HG02870 (cell line): Measurements from ENCODE around the gene ZSCAN18.

Source experiments
- ATAC-seq: cut with Tn5 transposase; IDR thresholded peaks from one replicate; pipeline ENCODE4 v1.9.1; 2021; ENCODE audit warnings: mild to moderate bottlenecking, moderate library complexity; ENCODE audit not compliant: unreplicated experiment

ZSCAN18 gene

DNA sequence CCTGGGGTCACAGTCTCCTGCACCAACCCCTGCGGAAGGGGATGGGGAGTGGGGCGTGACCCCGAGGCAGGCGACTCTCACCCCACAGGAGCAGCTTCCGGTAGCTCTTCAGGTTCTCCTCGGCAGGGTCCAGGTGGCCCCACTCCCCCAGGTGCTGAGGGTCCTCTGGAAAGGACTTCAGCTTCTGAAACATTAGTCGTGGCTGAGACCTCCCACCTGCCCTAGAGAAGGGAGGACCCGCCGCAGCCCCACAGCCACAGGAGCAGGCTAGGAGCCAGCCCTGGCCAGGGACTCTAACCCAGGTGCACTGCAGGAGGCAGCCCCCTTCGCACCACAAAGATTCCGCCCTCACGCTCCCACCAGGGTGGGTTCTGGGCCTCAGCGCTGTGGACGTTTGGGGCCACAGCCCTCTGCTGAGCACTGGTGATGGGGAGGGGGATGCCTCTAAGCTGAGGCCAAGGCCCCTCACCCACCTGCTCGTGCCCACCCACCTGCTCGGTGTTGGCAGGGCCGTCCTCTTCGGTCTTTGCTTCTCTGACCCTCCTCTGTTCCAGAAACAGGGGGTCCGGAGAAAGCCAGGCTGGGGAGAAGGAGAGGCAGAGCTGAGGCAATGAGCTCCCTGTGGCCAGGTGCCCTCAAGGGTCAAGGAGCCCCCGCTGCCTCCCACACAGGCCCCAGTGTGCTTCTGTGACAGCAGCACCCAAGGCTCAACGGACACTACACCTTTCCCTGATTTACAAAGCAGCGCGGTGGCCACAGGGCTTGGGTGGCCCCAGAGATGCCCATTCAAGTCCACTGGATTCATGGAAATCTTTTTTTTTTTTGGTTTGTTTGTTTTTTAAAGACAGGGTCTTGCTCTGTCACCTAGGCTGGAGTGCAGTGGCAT, 11.0 kb downstream of the ZSCAN18 start:
- no peak for ATAC-seq

DNA sequence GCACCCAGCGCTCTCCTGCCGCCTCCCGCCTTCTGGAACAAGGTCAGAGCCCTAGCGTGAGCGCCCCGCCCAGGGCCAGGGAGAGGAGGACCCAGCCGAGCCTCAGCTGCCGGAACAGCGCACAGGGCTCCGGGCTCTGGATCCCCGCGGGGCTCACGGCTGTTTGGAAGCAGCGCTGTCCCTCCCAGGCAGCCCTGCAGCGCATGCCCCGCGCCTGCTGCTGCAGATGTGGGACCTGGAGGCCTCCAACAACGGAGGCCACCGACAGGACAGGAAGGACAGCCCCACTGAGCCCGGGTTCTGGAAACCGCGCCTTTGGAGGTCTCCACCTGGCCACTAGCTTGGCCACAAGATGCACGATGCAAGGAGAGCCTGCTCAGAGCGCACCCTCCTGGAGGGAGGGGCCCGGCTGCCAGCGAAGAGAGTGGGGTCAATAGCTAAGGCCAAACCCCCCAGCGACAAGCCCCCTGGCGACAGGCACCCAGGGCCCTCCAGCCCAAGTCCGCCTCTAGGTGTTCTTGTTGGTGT, 12.6 kb downstream of the ZSCAN18 start:
- ATAC-seq: no peak

DNA sequence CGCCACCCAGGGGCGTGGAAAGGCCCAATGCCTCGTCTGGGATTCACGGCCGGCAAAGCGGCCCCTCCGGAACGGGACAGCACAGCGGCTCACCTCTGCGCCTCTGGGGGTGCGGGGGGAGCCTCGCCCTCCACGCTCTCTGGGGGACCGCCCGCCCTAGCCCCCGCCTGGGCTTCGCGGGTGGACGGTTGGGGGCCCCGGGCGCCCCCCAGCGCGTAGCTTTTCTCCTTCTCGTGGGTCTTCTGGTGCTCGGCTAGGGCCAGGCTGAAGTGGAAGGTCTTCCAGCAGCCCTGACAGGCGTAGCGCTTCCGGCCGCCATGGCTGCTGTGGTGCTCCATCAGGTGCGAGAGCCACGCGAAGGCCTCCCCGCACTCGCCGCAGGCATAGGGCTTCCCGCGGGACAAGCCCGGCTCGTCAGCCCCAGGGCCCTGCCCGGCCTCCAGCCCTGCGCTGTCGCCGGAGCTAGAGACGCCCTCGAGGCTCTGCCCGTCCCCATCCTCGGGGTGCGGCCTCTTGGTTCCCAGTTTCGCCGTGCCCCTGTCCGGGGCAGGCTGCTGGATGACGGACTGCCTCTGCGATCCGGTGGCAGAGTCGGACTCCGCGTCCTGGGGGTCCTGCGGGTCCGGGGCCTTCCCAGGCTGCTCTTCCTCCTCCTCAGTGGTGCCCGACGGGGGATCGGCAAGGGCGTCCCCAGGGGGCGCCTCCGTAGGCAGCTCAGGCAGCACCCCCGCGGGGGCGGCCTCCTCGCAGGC, 13.3 kb downstream of the ZSCAN18 start:
- ATAC-seq: no peak

DNA sequence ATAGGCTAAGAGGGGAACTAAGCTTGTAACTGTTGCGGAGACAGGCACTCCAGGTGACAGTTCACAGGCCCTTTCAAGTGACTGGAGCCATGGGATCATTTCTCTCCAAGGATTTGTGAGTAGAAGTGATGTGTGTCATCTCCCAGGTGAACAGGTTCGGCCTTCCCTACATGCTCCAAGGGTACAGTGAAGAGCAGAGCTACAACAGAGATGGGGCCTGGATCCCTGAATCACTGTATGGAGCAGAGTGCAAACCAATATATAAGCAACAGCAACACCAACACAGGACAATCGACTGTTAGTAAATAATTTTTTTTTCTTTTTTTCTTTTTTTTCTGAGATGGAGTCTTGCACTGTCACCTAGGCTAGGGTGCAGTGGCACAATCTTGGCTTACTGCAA, 15.0 kb downstream of the ZSCAN18 start:
- no peak for ATAC-seq

DNA sequence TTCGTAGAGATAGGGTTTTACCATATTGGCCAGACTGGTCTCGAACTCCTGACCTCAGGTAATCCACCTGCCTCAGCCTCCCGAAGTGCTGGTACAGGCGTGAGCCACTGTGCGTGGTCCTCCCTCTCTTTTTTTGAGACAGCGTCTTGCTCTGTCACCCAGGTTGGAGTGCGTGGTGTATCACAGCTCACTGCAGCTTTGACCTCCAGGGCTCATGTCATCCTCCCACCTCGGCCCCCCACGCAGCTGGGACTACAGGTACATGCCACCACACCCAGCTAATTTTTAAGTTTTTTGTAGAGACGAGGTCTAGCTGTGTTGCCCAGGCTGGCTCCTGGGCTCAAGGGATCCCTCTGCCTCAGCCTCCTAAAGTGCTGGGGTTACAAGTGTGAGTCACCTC, 18.2 kb downstream of the ZSCAN18 start:
- no peak for ATAC-seq

DNA sequence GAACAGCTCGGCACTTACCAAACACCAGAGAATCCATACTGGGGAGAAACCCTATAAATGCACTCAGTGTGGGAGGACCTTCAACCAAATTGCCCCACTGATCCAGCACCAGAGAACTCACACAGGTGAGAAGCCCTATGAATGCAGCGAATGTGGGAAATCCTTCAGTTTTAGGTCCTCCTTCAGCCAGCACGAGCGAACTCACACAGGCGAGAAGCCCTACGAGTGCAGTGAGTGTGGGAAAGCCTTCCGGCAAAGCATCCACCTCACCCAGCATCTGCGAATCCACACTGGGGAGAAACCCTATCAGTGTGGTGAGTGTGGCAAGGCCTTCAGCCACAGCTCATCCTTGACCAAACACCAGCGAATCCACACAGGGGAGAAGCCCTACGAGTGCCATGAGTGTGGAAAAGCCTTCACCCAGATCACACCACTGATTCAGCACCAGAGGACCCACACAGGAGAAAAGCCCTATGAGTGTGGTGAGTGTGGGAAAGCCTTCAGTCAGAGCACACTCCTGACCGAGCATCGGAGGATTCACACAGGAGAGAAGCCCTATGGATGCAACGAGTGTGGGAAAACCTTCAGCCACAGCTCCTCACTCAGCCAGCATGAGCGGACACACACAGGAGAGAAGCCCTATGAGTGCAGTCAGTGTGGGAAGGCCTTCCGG, 30.7 kb downstream of the ZSCAN18 start:
- no peak for ATAC-seq

DNA sequence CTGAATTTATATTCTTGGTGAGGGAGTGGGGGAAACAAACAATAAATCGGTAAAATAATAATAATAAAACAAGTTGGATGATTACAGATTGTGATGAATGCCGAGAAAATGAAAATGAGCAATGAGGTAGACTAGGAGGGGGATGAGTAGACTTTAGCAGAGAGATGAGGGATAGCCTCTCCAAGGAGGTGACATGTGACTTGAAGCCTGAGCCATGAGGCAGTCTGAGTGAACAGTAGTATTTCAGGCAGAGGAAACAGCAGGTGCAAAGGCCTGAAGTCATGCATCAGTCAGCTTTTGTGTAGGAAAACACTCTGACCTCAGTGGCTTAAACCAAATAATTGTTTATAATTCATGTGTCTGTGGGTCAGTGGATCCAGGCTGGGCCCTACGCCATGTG, 34.3 kb downstream of the ZSCAN18 start:
- no peak for ATAC-seq

DNA sequence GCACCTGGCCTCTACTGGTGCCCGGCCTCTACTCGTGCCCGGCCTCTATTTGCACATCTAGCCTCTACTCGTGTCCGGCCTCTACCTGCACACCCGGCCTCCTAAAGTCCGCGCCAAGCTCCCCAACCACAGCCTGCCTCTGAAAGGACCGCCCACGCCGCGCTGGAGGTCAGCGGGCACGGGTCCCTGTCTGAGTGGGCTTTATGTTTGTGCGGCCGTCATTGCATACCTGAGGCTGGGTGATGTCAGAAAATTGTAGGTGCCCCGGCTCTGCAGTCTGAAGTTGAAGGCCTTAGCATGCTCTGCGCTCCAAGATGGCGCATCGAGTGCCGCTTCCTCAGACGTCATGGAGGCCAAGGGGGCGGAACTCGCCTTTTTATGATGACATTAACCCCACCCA, 37.8 kb downstream of the ZSCAN18 start:
- no peak for ATAC-seq

GRCh38 chr19:58059671-58060078, 38.4 kb downstream of the ZSCAN18 start:
- no peak for ATAC-seq

GRCh38 chr19:58059003-58059670, 38.9 kb downstream of the ZSCAN18 start, which contains the start of gene ZNF135:
ZNF135 (plus strand) TSS chr19:58059282; CDS start chr19:58060003, 721 bp downstream.
- no peak for ATAC-seq

DNA sequence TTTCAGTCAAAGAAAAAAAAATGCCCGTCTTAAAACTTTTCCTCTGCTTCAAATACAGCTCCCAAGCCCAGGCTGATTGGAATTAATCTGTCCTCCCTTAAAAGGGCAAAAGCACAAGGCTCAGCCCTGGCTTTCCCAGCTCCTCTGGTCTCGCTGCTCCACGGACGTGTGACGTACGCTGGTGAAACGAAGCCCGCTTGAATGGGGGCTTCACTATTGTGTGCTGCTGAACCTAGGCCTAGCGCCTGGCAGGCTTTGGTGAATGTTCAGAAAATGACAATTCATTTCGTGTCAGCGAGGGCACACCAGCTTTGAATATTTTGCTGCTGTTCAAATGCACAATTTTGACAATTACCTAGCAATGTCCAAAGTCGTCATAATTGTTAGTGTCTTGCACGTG, 39.6 kb downstream of the ZSCAN18 start:
- ATAC-seq: no peak

GRCh38 chr19:58056861-58057260, 41.2 kb downstream of the ZSCAN18 start:
- no peak for ATAC-seq

DNA sequence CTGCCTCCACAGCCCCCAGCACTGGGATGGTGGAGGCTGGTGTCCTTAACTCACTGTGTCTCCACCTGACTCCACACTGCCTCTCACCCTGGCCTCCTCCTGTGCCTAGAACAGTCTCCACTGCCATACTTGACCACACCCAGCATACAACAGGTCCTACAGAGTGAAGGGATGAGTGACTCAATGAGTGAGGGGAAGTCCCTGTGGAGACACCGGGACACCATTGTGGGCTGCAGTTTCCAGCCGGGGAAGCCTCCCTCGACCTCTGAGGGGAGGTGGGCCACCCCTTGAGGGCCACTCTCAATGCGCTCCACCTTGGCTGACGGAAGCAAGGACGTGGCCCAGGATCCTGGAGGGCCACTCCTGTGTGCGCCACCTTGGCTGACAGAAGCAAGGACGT, 41.8 kb downstream of the ZSCAN18 start:
- no peak for ATAC-seq

- no peak for ATAC-seq
Observed at GRCh38 chr19:58054901-58055874, 42.8 kb downstream of the ZSCAN18 start.

DNA sequence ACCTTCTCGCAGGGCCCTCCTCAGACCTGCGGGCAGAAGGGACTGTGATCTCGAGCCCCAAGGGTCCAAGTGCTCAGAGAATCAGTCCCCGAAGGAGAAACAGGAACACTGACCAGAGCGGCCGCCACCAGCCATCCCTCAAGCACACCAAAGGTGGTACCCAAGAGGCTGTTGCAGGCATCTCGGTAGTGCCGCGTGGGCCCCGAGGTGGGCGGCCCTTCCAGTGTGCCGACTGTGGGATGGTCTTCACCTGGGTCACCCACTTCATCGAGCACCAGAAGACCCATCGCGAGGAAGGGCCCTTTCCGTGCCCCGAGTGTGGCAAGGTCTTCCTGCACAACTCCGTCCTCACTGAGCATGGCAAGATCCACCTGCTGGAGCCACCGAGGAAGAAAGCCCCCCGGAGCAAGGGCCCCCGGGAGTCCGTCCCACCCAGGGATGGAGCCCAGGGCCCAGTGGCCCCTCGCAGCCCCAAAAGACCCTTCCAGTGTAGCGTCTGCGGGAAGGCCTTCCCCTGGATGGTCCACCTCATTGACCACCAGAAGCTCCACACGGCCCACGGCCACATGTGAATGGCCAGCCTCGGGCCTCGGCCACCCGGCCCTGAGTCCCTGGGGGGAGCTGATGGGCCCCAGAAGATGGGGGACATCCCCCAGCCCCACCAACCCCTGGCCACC, 44.4 kb downstream of the ZSCAN18 start:
- ATAC-seq: no peak

DNA sequence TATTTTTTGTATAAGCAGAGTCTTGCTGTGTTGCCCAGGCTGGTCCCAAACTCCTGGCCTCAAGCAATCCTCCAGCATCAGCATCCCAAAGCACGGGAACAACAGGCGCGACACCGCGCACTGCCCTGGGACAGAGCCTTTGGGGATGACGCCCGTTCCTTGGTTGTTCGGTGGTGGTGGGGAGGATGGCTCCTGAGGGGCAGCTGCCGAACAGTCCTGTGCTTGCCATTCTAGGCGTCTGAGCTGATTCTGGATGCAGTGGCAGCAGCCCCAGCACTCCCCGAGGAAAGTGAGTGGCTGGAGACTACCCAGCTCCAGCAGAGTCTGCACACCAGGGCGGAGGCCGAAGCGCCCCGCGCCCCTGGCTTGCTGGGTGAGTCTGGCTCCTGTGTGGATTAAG, 45.8 kb downstream of the ZSCAN18 start:
- no peak for ATAC-seq

- ATAC-seq: no peak
Observed at GRCh38 chr19:58047672-58048071, 50.4 kb downstream of the ZSCAN18 start.

- no peak for ATAC-seq
Observed at GRCh38 chr19:58046856-58047255, 51.2 kb downstream of the ZSCAN18 start.
